H9 (cell line): ENCODE results near the gene RHCE. TPM values are rescaled to one million over a fixed set of nuclear protein-coding genes. Genes with fewer than 3 reads are reported as not detected.

ENCODE experiments used
- DNase-seq: peaks from one replicate; pipeline ENCODE4 v3.0.0-alpha.2; 2017
- H2AFZ ChIP-seq: one replicate; pipeline ENCODE4 v1.6.1; 2013; ENCODE audit warnings: mild to moderate bottlenecking, low read length, control low read depth, moderate library complexity
- H2AK5ac ChIP-seq: 2 replicates; pipeline ENCODE4 v1.6.1; 2013; ENCODE audit warnings: low read length, control low read depth, mixed read lengths; ENCODE audit not compliant: insufficient read length
- H2BK120ac ChIP-seq: one replicate; pipeline ENCODE4 v1.6.1; 2013; ENCODE audit warnings: low read depth, mild to moderate bottlenecking, low read length, control low read depth, inconsistent platforms; ENCODE audit not compliant: poor library complexity, severe bottlenecking
- H2BK12ac ChIP-seq: 2 replicates; pipeline ENCODE4 v1.6.1; 2013; ENCODE audit warnings: low read length, control low read depth, mixed read lengths, low read depth; ENCODE audit not compliant: insufficient read length
- H2BK15ac ChIP-seq: 2 replicates; pipeline ENCODE4 v1.6.1; 2013; ENCODE audit warnings: low read depth, low read length, control low read depth
- H2BK20ac ChIP-seq: one replicate; pipeline ENCODE4 v1.6.1; 2013; ENCODE audit warnings: low read depth, mild to moderate bottlenecking, low read length, control low read depth, inconsistent platforms; ENCODE audit not compliant: poor library complexity, severe bottlenecking
- H2BK5ac ChIP-seq: 2 replicates; pipeline ENCODE4 v1.6.1; 2013; ENCODE audit warnings: low read length, control low read depth, mixed read lengths; ENCODE audit not compliant: insufficient read length
- H3K14ac ChIP-seq: 2 replicates; pipeline ENCODE4 v1.6.1; 2013; ENCODE audit warnings: low read length, control low read depth; ENCODE audit not compliant: insufficient read depth
- H3K18ac ChIP-seq: 2 replicates; pipeline ENCODE4 v1.6.1; 2013; ENCODE audit warnings: low read depth, mild to moderate bottlenecking, mixed read lengths, low read length, control low read depth; ENCODE audit not compliant: insufficient read length
- H3K23ac ChIP-seq: 2 replicates; pipeline ENCODE4 v1.6.1; 2013; ENCODE audit warnings: low read length, control low read depth, mixed read lengths, low read depth; ENCODE audit not compliant: insufficient read length
- H3K23me2 ChIP-seq: 2 replicates; pipeline ENCODE4 v1.6.1; 2013; ENCODE audit warnings: low read depth, mild to moderate bottlenecking, mixed read lengths, low read length, control low read depth; ENCODE audit not compliant: insufficient read length, poor library complexity, severe bottlenecking
- H3K27ac ChIP-seq: 2 replicates; pipeline ENCODE4 v1.5.1; 2013; ENCODE audit warnings: low read length, control low read depth, mixed read lengths, low read depth; ENCODE audit not compliant: insufficient read length
- H3K27me3 ChIP-seq: 2 replicates; pipeline ENCODE4 v1.6.1; 2013; ENCODE audit warnings: low read length, control low read depth, inconsistent platforms; ENCODE audit not compliant: insufficient read depth
- H3K4ac ChIP-seq: 2 replicates; pipeline ENCODE4 v1.6.1; 2013; ENCODE audit warnings: low read depth, mild to moderate bottlenecking, control low read depth, inconsistent platforms, low read length, moderate library complexity
- H3K4me1 ChIP-seq: 2 replicates; pipeline ENCODE4 v1.6.1; 2013; ENCODE audit warnings: low read length, control low read depth, inconsistent platforms; ENCODE audit not compliant: insufficient read depth
- H3K4me2 ChIP-seq: 2 replicates; pipeline ENCODE4 v1.6.1; 2013; ENCODE audit warnings: low read length, control low read depth, mixed read lengths; ENCODE audit not compliant: insufficient read length, insufficient read depth
- H3K56ac ChIP-seq: 2 replicates; pipeline ENCODE4 v1.6.1; 2013; ENCODE audit warnings: low read depth, mild to moderate bottlenecking, mixed read lengths, low read length, control low read depth; ENCODE audit not compliant: insufficient read length
- H3K79me1 ChIP-seq: 2 replicates; pipeline ENCODE4 v1.6.1; 2013; ENCODE audit warnings: low read depth, mild to moderate bottlenecking, moderate library complexity, low read length, control low read depth, inconsistent platforms; ENCODE audit not compliant: insufficient read depth, poor library complexity, severe bottlenecking
- H3K79me2 ChIP-seq: 2 replicates; pipeline ENCODE4 v1.6.1; 2013; ENCODE audit warnings: low read length, control low read depth, inconsistent platforms; ENCODE audit not compliant: insufficient read depth
- H3K9ac ChIP-seq: 2 replicates; pipeline ENCODE4 v1.6.1; 2013; ENCODE audit warnings: low read length, control low read depth, mixed read lengths; ENCODE audit not compliant: insufficient read length; ENCODE audit errors: extremely low read depth
- H3K9me3 ChIP-seq: one replicate; pipeline ENCODE4 v1.6.1; 2013; ENCODE audit warnings: low read depth, low read length, inconsistent platforms; ENCODE audit not compliant: control insufficient read depth
- H3T11ph ChIP-seq: one replicate; pipeline ENCODE4 v1.6.1; 2013; ENCODE audit warnings: mild to moderate bottlenecking, low read length, control low read depth, inconsistent platforms
- H4K20me1 ChIP-seq: one replicate; pipeline ENCODE4 v1.6.1; 2013; ENCODE audit not compliant: control insufficient read depth, insufficient read length, insufficient read depth
- H4K5ac ChIP-seq: 2 replicates; pipeline ENCODE4 v1.6.1; 2013; ENCODE audit warnings: low read depth, mild to moderate bottlenecking, mixed read lengths, low read length, control low read depth; ENCODE audit not compliant: insufficient read length
- H4K8ac ChIP-seq: replicated peaks from 2 replicates; pipeline ENCODE4 v1.6.1; 2013; ENCODE audit warnings: low read length, control low read depth, mixed read lengths, low read depth; ENCODE audit not compliant: insufficient read length
- H4K91ac ChIP-seq: 2 replicates; pipeline ENCODE4 v1.6.1; 2013; ENCODE audit warnings: low read depth, mild to moderate bottlenecking, moderate library complexity, mixed read lengths, low read length, control low read depth; ENCODE audit not compliant: insufficient read length
- H3K27ac Mint-ChIP-seq, 3 experiments: 2 replicates in 2 of 3; 3 replicates in 1 of 3; pipeline ENCODE4 v1.8.0; 2020 to 2021; ENCODE audit warnings: mixed read lengths in 3 of 3, mild to moderate bottlenecking in 1 of 3, moderate library complexity in 1 of 3
- H3K27me3 Mint-ChIP-seq: 2 replicates; pipeline ENCODE4 v1.8.0; 2021; ENCODE audit warnings: low read depth, mild to moderate bottlenecking, moderate library complexity, mixed read lengths
- H3K36me3 Mint-ChIP-seq, 3 experiments: 2 replicates in 2 of 3; 3 replicates in 1 of 3; pipeline ENCODE4 v1.8.0; 2020 to 2021; ENCODE audit warnings: low read depth in 3 of 3, mixed read lengths in 3 of 3; ENCODE audit not compliant: insufficient read depth in 1 of 3
- H3K4me1 Mint-ChIP-seq, 2 experiments: 2 replicates each; pipeline ENCODE4 v1.8.0; 2020; ENCODE audit warnings: mixed read lengths in 2 of 2
- H3K4me3 Mint-ChIP-seq, 2 experiments: 2 replicates in 1 of 2; 3 replicates in 1 of 2; pipeline ENCODE4 v1.8.0; 2020 to 2021; ENCODE audit warnings: mild to moderate bottlenecking in 2 of 2, mixed read lengths in 2 of 2, moderate library complexity in 1 of 2
- H3K9me3 Mint-ChIP-seq, 2 experiments: 2 replicates in 1 of 2; 3 replicates in 1 of 2; pipeline ENCODE4 v1.8.0; 2020; ENCODE audit warnings: mild to moderate bottlenecking in 2 of 2, mixed read lengths in 2 of 2, moderate library complexity in 1 of 2
- CTCF ChIP-seq: fragments of 200-600 bp; sonication (generic); conservative IDR thresholded peaks from 3 replicates; pipeline ENCODE4 v1.8.0; 2021; ENCODE audit warnings: antibody characterized with exemption, mild to moderate bottlenecking
- WGBS: extraction: QIAGEN DNeasy Blood & Tissue Kit; methylation state at CpG from one replicate; pipeline ENCODE4 v1.1.7; 2013; ENCODE audit warnings: missing lambda C conversion rate, low lambda C conversion rate, mixed read lengths; ENCODE audit not compliant: insufficient read length; ENCODE audit errors: extremely low coverage; 5-methylcytosine and 5-hydroxymethylcytosine counted together
- total RNA-seq: library from RNA; stranded (reverse); gene quantifications from 2 replicates; pipeline ENCODE4 v1.2.1, GENCODE V29; 2021

The RHCE gene
- total RNA-seq, 1 experiment from 2014 or later = 0.90 TPM

GRCh38 chr1:25433389-25434186 is 13.0 kb upstream of the RHCE start:
- Histone ChIP-seq H4K8ac (no peak overlapping the region), H2BK5ac (no peak overlapping the region), H3K27ac (no peak overlapping the region), H3K4me1 (no peaks in the 10 kb centered on the region), H2AK5ac (no peak overlapping the region), H3K14ac (no peak overlapping the region), H4K20me1 (no peaks in the 10 kb centered on the region), H2BK120ac (no peak overlapping the region), H3K4ac (no peak overlapping the region), H3T11ph (no peak overlapping the region), H3K4me2 (no peak overlapping the region), H3K9ac (no peak overlapping the region), H3K23me2 (peaks cover 3% of the 10 kb centered on the region), H3K9me3 (no peaks in the 10 kb centered on the region), H3K79me1 (peaks cover 3% of the 10 kb centered on the region), H3K79me2 (no peaks in the 10 kb centered on the region), H2AFZ (no peak overlapping the region), H4K5ac (no peak overlapping the region), H3K27me3 (no peaks in the 10 kb centered on the region), H2BK15ac (no peak overlapping the region), H2BK12ac (no peak overlapping the region), H3K18ac (no peak overlapping the region), H2BK20ac (no peak overlapping the region), H4K91ac (no peak overlapping the region), H3K56ac (no peak overlapping the region), H3K23ac (no peak overlapping the region)
- H3K27me3 Mint-ChIP-seq = peaks cover 8% of the 10 kb centered on the region
- H3K9me3 Mint-ChIP-seq = no peaks in the 10 kb centered on the region
- H3K27ac Mint-ChIP-seq = no peak overlapping the region
- no peak for TF ChIP-seq CTCF
- H3K4me1 Mint-ChIP-seq = peaks cover 13 to 15% of the 10 kb centered on the region in 2 experiments
- H3K4me3 Mint-ChIP-seq = no peak overlapping the region
- no CpG with 5 or more reads among the region's 4 CpGs for WGBS
- DNase-seq = no peak
- no peaks in the 10 kb centered on the region for H3K36me3 Mint-ChIP-seq
